GM18511 (cell line): ENCODE measurements around the gene LMBRD1.
"Not testable (repeated sequence)": the region's sequence is repeated elsewhere in the genome, so short reads cannot be mapped to it uniquely, and the experiment has no call there.

Experiments
- ATAC-seq: cut with Tn5 transposase; IDR thresholded peaks from one replicate; pipeline ENCODE4 v1.9.1; 2021; ENCODE audit warnings: mild to moderate bottlenecking, moderate library complexity; ENCODE audit not compliant: unreplicated experiment

The LMBRD1 gene

DNA sequence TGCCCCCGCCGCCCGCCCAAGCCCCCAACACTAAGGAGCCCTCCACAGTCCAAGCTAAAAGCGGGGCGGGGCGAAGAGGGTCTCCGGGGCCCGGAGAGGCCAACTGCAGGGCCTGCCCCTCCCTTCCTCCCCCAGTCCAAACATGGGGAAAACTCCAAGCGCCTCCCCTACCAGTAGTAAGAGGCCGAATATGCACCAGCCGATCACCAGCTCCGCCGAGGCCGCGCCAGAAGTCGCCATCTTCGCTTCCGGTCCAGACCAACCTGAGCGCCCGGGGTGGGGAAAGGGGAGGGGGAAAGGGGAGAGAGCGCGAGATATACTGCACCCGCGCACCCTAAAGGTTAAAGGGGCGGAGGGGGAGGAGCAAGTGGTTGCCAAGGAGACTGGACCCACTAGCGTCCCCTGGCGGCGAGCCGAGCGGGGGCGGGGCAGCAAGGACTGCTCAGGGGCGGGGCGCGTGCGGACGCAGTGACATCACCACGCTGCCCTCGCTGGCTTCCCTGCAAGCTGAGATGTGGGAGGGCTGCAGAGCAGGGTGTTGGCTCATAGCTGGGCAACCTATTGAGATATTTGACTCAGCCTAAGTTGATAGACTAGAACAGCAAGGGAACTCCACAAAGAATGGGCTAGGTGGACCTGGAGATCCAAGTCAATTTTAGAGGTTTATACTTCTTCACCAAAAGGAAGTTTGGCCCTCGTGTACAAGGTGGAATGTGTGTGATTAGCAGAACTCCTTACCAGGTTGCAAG lies at the start of gene LMBRD1:
Gene LMBRD1 (minus strand): TSS at position 369 of the 749 bp plus-strand sequence. CDS start 129 bp downstream, at position 240.
- ATAC-seq, result peak; percentile 92

GRCh38 chr6:69846312-69846711 lies 49.5 kb upstream of the LMBRD1 start:
- no peak for ATAC-seq

- ATAC-seq, result no peak
Measured at GRCh38 chr6:69843189-69843588, 46.4 kb upstream of the LMBRD1 start.

- no peak for ATAC-seq
Measured at GRCh38 chr6:69841862-69842261, 45.1 kb upstream of the LMBRD1 start.

DNA sequence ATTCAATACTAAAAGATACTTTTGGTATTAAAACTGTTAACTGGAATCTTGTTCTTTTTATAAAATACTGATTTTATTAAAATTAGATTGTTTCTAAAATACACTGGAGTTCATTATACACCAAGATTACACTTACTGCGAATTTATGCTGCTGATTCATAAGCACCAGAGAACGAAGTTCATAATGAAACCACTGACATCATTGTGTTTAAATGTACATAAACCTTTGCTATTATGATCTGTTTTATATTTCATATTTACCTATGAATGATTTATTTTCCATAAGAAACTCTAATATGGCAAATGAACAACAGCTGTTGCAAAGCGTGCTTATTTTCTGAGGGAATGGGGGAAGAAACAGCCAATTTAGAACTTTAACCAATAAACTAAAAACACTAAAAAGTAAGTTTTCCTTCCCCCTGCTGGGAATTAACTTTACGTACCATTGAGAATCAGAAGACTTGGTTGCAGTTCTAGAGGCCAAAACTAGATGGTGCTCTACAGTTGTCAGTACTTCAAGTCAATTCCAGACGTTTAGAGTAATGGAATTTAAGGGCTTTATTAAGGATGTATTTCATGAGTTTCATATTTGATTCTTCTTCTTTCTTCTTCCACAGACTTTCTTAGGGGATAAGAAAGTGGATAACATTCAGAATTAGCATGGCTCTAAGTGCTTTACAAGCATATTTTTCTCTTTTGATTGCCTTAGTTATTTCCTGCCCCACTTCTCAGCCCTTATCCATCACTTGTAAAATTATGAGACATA lies 38.8 kb upstream of the LMBRD1 start:
- peak; percentile 94 for ATAC-seq

DNA sequence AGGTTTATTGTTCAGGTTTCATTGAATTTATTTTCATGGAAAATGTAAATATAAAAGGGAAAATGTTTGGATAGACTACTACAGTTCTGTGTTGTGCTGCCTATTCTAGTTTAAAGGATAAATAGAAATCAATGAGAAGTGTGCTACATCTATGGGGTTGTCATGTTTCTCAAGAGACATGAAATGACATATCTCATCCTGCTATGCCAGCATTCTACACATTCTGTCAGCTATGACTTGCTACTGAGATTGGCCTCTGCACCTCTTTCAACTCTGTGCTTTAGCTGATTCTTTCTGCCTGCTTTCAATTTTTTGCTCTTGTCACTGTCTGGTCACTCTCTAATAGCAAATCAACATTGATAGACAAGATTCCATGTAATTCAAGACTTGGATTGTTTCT lies 35.7 kb upstream of the LMBRD1 start:
- ATAC-seq, result no peak

GRCh38 chr6:69827276-69827893 lies 30.6 kb upstream of the LMBRD1 start:
- no peak for ATAC-seq

DNA sequence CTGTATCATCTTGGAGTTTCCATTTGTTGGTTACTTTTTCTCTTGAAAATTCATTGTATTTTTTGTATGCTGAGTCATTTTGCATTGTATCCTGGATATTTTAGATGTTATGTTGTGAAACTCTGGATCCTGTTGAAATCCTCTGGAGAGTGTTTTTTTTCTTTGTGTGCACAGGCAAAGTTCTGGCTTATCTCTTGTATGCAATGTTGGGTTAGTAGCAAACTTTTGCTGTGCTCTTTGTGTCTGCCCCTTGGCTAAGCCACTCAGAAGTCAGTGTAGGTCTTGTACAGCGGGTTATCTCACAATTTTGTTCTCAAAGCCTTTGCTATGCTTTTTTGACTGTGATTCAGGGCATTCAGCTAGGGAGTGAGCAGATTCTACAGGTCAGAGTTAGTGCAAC lies 29.1 kb upstream of the LMBRD1 start:
- no peak for ATAC-seq

GRCh38 chr6:69824355-69824754 lies 27.5 kb upstream of the LMBRD1 start:
- ATAC-seq, result not testable (repeated sequence)

DNA sequence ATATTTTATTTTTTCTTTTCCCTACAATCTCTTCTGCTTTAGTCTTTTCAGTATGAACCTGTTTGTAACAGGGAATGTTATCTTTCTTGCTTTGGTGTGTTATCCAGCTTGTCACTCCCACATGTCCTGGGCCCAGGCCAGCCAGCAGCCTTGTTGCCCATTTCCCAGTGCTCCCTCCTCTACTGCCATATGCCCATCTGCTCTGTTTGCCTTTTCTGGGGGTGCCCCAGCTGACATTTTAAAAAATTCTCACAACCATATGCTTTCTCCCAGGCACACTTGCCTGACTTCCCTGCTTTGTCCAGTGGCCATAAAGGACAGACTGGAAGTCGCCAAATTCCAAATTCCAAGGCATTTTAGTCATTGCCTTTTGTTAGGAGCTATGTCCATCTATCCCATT lies 23.6 kb upstream of the LMBRD1 start:
- no peak for ATAC-seq

- ATAC-seq, result no peak
Measured at GRCh38 chr6:69820018-69820417, 23.2 kb upstream of the LMBRD1 start.

DNA sequence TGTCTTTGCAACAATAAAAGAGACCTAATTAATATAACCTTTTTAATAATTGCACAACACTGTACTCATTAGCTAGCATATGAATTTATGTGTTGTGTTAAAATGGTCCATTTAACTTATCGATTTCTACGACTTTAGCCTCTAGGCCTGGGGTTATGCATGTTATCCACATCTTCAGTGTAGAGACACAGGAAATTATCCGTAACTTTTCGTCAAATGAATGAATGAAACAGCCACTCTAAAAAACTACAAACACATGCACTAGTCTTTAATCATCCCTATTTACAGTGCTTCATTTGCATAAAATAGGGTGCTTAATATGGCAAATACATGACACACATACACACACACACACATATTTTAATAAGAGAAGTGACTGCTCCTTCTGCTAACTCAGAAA lies 22.3 kb upstream of the LMBRD1 start:
- ATAC-seq, result no peak

DNA sequence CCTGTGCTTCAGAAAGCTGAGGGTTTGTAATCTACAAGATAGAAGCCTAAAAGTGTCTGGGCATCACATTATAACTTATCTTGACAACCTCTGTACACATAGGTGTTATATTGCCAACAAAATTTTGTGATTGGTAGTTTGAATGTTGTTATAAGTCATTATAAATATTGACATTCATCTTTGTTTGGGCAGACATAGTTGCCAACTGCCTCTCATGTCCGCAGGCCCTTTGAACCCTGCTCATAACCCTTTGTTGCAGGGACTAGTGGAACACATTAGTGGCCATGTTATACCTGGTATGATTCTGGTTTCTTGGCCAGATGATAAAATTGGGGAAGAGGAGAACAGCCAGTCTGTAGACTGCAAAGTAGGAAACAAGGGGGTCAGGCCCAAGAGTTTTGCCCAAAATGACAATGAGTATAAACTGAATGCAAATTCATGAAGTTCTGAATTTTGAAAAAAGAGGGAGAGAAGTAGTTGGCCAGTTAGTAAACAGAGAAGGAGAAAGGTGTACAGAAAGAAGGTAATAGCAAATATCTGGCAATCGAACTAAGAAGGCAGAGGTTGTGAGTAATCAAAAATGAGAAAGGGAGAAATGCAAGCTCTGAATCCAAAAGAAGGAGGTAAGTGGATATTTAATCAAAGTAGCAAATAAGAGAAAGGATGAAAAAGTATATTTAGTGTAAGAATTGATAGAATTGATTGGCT lies 21.6 kb upstream of the LMBRD1 start:
- ATAC-seq, result no peak

DNA sequence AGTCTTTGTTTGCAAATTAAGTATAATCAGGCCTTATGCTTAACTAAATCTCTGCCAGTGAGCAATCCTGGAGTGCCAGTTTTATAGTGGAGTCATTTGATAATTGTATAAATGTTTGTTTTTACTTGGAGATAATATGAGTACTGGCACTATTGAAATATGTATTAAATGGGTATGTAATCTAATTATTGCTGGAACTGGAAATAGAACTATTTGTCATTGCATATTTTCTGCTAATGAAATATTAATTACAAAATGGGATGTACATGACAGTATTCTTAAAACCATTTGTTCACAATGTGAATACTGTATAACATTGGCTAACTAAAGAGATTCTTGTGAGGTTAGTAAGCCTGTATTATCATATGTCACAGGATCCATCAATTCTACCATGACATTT lies 20.5 kb upstream of the LMBRD1 start:
- no peak for ATAC-seq

- peak; percentile 54 for ATAC-seq
Measured at GRCh38 chr6:69816569-69816968, 19.8 kb upstream of the LMBRD1 start.

GRCh38 chr6:69816026-69816425 lies 19.2 kb upstream of the LMBRD1 start:
- ATAC-seq, result peak; percentile 78

DNA sequence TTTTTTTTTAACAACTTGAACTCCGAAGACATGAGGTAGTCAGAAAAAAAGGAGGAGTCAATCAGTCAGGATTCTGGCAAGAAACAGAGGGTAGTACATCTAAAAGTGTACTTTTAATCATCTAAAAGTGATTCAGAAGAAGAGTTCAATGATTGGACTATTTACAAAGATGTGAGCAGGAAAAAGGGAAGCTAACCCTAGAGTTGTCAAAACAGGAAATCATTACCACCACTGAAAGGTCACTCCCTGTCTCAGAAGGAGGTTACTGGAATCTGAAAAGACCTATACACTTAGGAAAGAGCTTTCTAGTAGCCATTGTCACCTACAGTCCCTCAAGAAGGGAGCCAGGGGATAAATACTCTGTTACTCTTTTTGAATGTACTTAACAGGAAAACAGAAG lies 16.7 kb upstream of the LMBRD1 start:
- ATAC-seq, result peak; percentile 45

DNA sequence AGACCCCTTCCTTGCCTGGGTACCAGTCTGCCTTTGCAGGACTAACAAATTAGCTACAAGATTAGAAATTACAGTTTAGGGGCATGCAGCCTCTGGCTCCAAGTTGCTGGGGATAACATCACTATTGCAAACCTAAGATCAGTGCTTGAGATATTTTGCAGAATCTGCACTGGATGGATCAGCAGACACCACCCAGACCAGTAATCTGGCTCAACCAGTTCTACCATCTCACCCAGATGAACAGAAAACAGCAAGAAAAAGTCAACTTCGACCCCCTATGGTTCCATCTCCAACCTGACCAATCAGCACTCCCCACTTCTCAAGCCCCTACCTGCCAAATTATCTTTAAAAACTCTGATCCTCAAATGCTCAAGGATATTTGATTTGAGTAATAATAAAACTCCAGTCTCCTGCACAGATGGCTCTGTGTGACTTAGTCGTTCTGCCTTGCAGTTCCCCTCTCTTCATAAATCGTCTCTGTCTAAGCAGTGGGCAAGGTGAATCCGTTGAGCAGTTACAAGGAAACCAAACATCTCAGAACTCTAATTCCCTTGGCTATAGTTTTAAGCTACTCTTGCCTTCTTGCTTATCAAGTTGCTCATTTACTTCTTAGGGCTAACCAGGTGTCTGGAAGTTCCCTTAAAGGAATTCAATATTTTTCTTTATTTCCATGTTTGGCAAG lies 16.1 kb upstream of the LMBRD1 start:
- no peak for ATAC-seq

DNA sequence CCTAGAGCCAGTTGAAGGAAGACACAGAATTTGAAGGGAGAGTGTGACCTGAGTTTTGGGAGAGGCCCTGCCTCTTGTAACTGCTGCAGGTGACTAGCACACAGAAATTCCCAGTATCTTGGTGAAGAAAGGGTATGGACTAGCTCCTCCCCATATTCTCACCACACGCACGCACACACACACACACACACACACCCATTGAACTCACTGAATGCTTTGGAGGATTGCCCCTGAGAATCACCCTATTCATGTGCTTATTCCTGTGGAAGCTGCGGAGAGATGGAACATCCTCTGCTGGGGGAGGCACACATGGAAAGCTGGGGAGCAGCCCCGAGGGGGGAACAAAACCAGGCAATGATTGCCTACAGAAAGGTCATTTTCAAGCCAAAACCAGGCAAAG lies 6.2 kb upstream of the LMBRD1 start:
- no peak for ATAC-seq

DNA sequence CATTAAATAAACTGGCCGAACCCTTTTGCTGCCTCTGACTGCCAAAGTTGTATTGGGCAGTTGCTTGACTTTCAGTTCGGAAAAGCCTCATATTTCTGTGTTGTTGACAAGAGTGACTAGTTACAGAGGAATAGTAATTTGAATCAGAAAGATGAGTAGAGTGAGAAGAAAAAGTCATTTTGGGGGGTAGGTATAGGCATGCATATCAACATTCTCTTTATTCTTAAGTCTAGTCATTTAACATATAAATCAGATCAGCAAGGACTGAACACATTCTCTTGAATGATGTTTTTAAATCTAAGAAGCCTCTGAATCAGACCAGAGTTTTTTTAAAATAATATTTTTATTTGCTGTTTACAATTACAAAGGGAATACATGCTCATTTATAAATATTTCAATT lies 4.9 kb upstream of the LMBRD1 start:
- no peak for ATAC-seq

GRCh38 chr6:69801225-69801624 lies 4.4 kb upstream of the LMBRD1 start:
- no peak for ATAC-seq
